LNCaP clone FGC (cell line): Measurements from ENCODE around the gene NPY5R.

Experiments
- DNase-seq: peaks from one replicate; pipeline ENCODE4 v3.0.0-alpha.2; 2011; ENCODE audit warnings: low read depth
- H3K4me3 ChIP-seq: 2 replicates; pipeline ENCODE4 v1.5.1; 2011; ENCODE audit warnings: mild to moderate bottlenecking, low read depth, low read length, control low read depth
- CTCF ChIP-seq: IDR thresholded peaks from 2 replicates; pipeline ENCODE4 v1.5.1; 2012; ENCODE audit warnings: mild to moderate bottlenecking; ENCODE audit not compliant: control insufficient read depth, insufficient read depth; ENCODE audit errors: extremely low read depth

The NPY5R gene

GRCh38 chr4:163350672-163351071 lies 7.0 kb downstream of the NPY5R start:
- no peak for TF ChIP-seq CTCF
- no peak for DNase-seq
- H3K4me3 ChIP-seq, result no peak overlapping the region

- H3K4me3 ChIP-seq, result no peak overlapping the region
- TF ChIP-seq CTCF, result no peak
- DNase-seq, result no peak
These were observed 9.4 kb downstream of the NPY5R start for GRCh38 chr4:163353054-163353453.

- no peak for DNase-seq
- no peak overlapping the region for H3K4me3 ChIP-seq
- no peak for TF ChIP-seq CTCF
These were observed 12.4 kb downstream of the NPY5R start for GRCh38 chr4:163356104-163356503.

GRCh38 chr4:163367651-163368050 lies 24.0 kb downstream of the NPY5R start:
- H3K4me3 ChIP-seq, result no peak overlapping the region
- TF ChIP-seq CTCF, result no peak
- no peak for DNase-seq

GRCh38 chr4:163372029-163372428 lies 28.3 kb downstream of the NPY5R start:
- H3K4me3 ChIP-seq, result no peak overlapping the region
- no peak for TF ChIP-seq CTCF
- no peak for DNase-seq

GRCh38 chr4:163378661-163379060 lies 35.0 kb downstream of the NPY5R start:
- DNase-seq, result no peak
- no peak overlapping the region for H3K4me3 ChIP-seq
- TF ChIP-seq CTCF, result no peak

- TF ChIP-seq CTCF, result no peak
- H3K4me3 ChIP-seq, result no peak overlapping the region
- no peak for DNase-seq
These were observed 37.0 kb downstream of the NPY5R start for GRCh38 chr4:163380703-163381102.
